ENCODE data around the gene TSPAN32. TPM values are rescaled to one million over a fixed set of nuclear protein-coding genes. Genes with fewer than 3 reads are reported as not detected.

TSPAN32 gene
- total and polyA plus RNA-seq, 2 donors (not counting 3 experiments of a cell fraction or from before 2014, with no cell fraction given) = not detected

DNA sequence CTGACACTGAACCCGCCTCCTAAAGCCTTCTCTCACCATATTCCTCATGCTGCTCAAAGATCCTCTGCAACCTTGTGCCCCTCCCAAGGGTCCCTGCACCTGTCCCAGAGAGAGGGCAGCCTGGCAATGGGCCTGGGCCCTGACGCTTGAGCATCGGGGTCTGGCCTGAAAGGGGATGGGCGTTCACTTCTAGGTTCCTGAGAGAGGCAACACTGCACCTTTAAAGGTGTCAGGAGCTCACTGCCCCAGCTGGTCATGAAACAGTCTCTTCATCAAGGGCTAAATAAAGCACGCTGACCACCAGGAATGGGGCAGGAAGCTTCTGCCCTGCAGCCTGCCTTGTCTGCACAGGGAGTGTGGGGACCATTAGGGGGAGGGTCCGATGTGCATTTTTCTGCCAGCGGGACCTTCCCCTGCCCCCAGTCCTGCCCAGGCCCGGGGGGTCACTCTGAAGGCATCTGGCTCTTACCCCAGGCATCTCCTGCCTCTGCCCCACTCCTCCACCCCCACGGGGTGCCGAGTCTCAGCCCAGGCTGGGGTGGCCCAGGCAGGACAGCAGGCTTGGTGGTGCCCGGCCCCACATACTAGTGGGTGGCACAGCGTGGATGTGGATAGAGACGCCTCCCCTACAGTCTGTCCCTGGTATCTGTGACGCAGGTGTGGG is 3.5 kb upstream of the TSPAN32 start:
- Histone ChIP-seq H3K9me3 (replicated peaks; ENCODE audit: control insufficient read depth, insufficient read depth, low read length) (no peaks in the 10 kb centered on the region), H3K4me2 (ENCODE audit: insufficient read depth, low read length) (no peak overlapping the region), H2AFZ (ENCODE audit: low read depth, low read length) (no peak overlapping the region), H3K27me3 (ENCODE audit: control insufficient read depth in 2 of 2, insufficient read depth in 2 of 2, low read length in 2 of 2) (no peaks in the 10 kb centered on the region), H3K36me3 (ENCODE audit: control insufficient read depth in 2 of 2, extremely low read depth in 1 of 2, insufficient read depth in 2 of 2, low read length in 2 of 2) (no peaks in the 10 kb centered on the region), H3K9ac (replicated peaks; ENCODE audit: extremely low read depth, insufficient read depth, low read length) (no peak overlapping the region), H4K20me1 (replicated peaks; ENCODE audit: control insufficient read depth, extremely low read depth, insufficient read depth, low read length) (no peaks in the 10 kb centered on the region), H3K27ac (ENCODE audit: insufficient read depth, low read depth, low read length) (no peak overlapping the region), H3K79me2 (ENCODE audit: control insufficient read depth, insufficient read depth, low read length) (no peaks in the 10 kb centered on the region), H3K4me3 (replicated peaks in 1 of 3; ENCODE audit: insufficient read depth in 1 of 3, low read depth in 1 of 3, low read length in 3 of 3) (no peak overlapping the region), H3K4me1 (ENCODE audit: control insufficient read depth, extremely low read depth, insufficient read depth, low read length) (no peaks in the 10 kb centered on the region), H3K9me1 (replicated peaks; ENCODE audit: control insufficient read depth, extremely low read depth, insufficient read depth, low read length) (no peaks in the 10 kb centered on the region)
- intact Hi-C loops (cut with micrococcal nuclease) = no loop called here
- BruUV-seq (replicated peaks) = no TSS peak
- POLR2A ChIA-PET = no interaction called here
- FAIRE-seq = no peak
- dilution Hi-C loops (cut with MboI; ENCODE audit: extremely low pct_ligation_motif_present, low sequenced_read_pairs) = no loop called here
- TF ChIP-seq POLR2AphosphoS5 (IDR thresholded peaks at IDR 0.05; ENCODE audit: insufficient read depth, low read depth, low read length) (no peak), MYC (IDR thresholded peaks at IDR 0.05; ENCODE audit: low read depth, low read length) (no peak), POLR2A (IDR thresholded peaks at IDR 0.05; ENCODE audit: low read depth, low read length) (no peak), EZH2 (IDR thresholded peaks at IDR 0.05; ENCODE audit: borderline replicate concordance, low read depth, low read length, severe bottlenecking) (no peak), JUN (IDR thresholded peaks at IDR 0.05; ENCODE audit: borderline replicate concordance, insufficient read depth, insufficient read length, low read depth) (no peak), FOS (IDR thresholded peaks at IDR 0.05; ENCODE audit: borderline replicate concordance, insufficient read depth, low read length) (no peak), GATA2 (IDR thresholded peaks at IDR 0.05; ENCODE audit: insufficient read depth, insufficient read length, low read depth, low read length) (no peak)
- TF ChIP-seq, protein P1, sequence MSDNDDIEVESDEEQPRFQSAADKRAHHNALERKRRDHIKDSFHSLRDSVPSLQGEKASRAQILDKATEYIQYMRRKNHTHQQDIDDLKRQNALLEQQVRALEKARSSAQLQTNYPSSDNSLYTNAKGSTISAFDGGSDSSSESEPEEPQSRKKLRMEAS (IDR thresholded peaks at IDR 0.05; ENCODE audit: insufficient read depth, insufficient read length) = no peak
- TF ChIP-seq, protein P2, sequence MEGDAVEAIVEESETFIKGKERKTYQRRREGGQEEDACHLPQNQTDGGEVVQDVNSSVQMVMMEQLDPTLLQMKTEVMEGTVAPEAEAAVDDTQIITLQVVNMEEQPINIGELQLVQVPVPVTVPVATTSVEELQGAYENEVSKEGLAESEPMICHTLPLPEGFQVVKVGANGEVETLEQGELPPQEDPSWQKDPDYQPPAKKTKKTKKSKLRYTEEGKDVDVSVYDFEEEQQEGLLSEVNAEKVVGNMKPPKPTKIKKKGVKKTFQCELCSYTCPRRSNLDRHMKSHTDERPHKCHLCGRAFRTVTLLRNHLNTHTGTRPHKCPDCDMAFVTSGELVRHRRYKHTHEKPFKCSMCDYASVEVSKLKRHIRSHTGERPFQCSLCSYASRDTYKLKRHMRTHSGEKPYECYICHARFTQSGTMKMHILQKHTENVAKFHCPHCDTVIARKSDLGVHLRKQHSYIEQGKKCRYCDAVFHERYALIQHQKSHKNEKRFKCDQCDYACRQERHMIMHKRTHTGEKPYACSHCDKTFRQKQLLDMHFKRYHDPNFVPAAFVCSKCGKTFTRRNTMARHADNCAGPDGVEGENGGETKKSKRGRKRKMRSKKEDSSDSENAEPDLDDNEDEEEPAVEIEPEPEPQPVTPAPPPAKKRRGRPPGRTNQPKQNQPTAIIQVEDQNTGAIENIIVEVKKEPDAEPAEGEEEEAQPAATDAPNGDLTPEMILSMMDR (IDR thresholded peaks at IDR 0.05; ENCODE audit: extremely low read depth in 1 of 2, insufficient read depth in 1 of 2, low read depth in 1 of 2, low read length in 2 of 2) = no peak
- CTCF ChIA-PET = interaction anchor here (1.4 to 2.3 kb wide), 3 partner anchors 10 to 122 kb away, joined by 5 to 10 read pairs (median 7); no protein-coding TSS in a partner anchor
- no peak for DNase-seq (ENCODE audit: low read depth, low spot score)

Data from endothelial cell of umbilical vein (primary cell).